PC-3 (cell line): ENCODE results near the gene NEDD4L.

Experiments used
- CTCF ChIP-seq: fragments of 300-600 bp; sonication (generic); conservative IDR thresholded peaks from 2 replicates; pipeline ENCODE4 v1.5.1; 2017; ENCODE audit warnings: antibody characterized with exemption, low read depth, mild to moderate bottlenecking, low read length
- EZH2 ChIP-seq: fragments of 300-600 bp; sonication (generic); IDR thresholded peaks from one replicate; pipeline ENCODE4 v1.6.1; 2017; ENCODE audit warnings: antibody characterized with exemption, mild to moderate bottlenecking, low read length; ENCODE audit not compliant: unreplicated experiment
- EZH2phosphoT487 ChIP-seq: fragments of 300-600 bp; sonication (generic); IDR thresholded peaks from 2 replicates; pipeline ENCODE4 v1.6.1; 2018; ENCODE audit warnings: mild to moderate bottlenecking, antibody characterized with exemption, low read length, borderline replicate concordance

GRCh38 chr18:58052960-58053359, 8.9 kb downstream of the NEDD4L start:
- no peak for TF ChIP-seq CTCF
- no peak for TF ChIP-seq EZH2phosphoT487
- no peak for TF ChIP-seq EZH2
